GM12865 (cell line): ENCODE results near the gene COPS8.

Experiments
- DNase-seq: peaks from one replicate; pipeline ENCODE4 v3.0.0; 2010; ENCODE audit warnings: low read depth
- H3K4me3 ChIP-seq: 2 replicates; pipeline ENCODE4 v1.5.1; 2011; ENCODE audit warnings: mild to moderate bottlenecking, low read depth, low read length, control low read depth
- CTCF ChIP-seq: IDR thresholded peaks from 2 replicates; pipeline ENCODE4 v1.5.1; 2011; ENCODE audit warnings: low read length, control low read depth, low read depth, inconsistent platforms; ENCODE audit not compliant: insufficient read depth; ENCODE audit errors: missing control alignments

COPS8 gene

GRCh38 chr2:237128845-237129592 is 43.3 kb downstream of the COPS8 start:
- H3K4me3 ChIP-seq, result no peak overlapping the region
- TF ChIP-seq CTCF, result no peak
- DNase-seq, result no peak

- TF ChIP-seq CTCF, result no peak
- no peak overlapping the region for H3K4me3 ChIP-seq
- DNase-seq, result no peak
Observed at GRCh38 chr2:237129625-237130263, 44.1 kb downstream of the COPS8 start.

- TF ChIP-seq CTCF, result no peak
- H3K4me3 ChIP-seq, result no peak overlapping the region
- DNase-seq, result no peak
Observed at GRCh38 chr2:237130562-237131421, 45.1 kb downstream of the COPS8 start.

- DNase-seq, result no peak
- H3K4me3 ChIP-seq, result no peak overlapping the region
- TF ChIP-seq CTCF, result no peak
Observed at GRCh38 chr2:237131749-237132533, 46.3 kb downstream of the COPS8 start.

- H3K4me3 ChIP-seq, result no peak overlapping the region
- peak; percentile 50 for TF ChIP-seq CTCF
- DNase-seq, result peak; percentile 35
Observed at GRCh38 chr2:237132799-237133198, 47.1 kb downstream of the COPS8 start.
